ENCODE results near the gene KIR3DL2.

DNA sequence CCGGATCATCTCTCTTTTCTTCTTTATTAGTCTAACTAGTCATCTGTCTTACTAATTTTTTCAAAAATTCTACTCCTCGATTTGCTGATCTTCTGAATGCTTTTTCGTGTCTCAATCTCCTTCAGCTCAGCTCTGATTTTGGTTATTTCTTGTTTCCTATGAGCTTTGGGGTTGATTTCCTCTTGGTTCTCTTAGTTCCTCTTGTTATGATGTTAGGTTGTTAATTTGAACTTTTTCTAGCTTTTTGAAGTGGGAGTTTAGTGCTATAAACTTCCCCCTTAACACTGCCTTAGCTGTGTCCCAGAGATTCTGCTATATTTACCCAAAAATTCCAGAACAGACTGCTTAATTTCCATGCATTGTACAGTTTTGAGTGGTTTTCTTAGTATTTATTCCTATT is 27.2 kb downstream of the KIR3DL2 start:
- TF ChIP-seq POLR2A (IDR thresholded peaks at IDR 0.05), result no peak
- no peak for TF ChIP-seq POLR2AphosphoS5 (IDR thresholded peaks at IDR 0.05)
- TF ChIP-seq, protein P1, sequence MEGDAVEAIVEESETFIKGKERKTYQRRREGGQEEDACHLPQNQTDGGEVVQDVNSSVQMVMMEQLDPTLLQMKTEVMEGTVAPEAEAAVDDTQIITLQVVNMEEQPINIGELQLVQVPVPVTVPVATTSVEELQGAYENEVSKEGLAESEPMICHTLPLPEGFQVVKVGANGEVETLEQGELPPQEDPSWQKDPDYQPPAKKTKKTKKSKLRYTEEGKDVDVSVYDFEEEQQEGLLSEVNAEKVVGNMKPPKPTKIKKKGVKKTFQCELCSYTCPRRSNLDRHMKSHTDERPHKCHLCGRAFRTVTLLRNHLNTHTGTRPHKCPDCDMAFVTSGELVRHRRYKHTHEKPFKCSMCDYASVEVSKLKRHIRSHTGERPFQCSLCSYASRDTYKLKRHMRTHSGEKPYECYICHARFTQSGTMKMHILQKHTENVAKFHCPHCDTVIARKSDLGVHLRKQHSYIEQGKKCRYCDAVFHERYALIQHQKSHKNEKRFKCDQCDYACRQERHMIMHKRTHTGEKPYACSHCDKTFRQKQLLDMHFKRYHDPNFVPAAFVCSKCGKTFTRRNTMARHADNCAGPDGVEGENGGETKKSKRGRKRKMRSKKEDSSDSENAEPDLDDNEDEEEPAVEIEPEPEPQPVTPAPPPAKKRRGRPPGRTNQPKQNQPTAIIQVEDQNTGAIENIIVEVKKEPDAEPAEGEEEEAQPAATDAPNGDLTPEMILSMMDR (IDR thresholded peaks at IDR 0.05), result no peak
- TF ChIP-seq EP300 (IDR thresholded peaks at IDR 0.05), result no peak
